C4-2B (cell line): ENCODE data around the gene ANKRD6.

Experiments
- H3K27ac ChIP-seq: fragments of 450-650 bp; 2 replicates; pipeline ENCODE4 v1.5.1; 2017
- CTCF ChIP-seq: fragments of 450-650 bp; conservative IDR thresholded peaks from 2 replicates; pipeline ENCODE4 v1.5.1; 2017; ENCODE audit warnings: mild to moderate bottlenecking
- ZFX ChIP-seq: fragments of 450-650 bp; IDR thresholded peaks from 2 replicates; pipeline ENCODE4 v1.6.1; 2017

The ANKRD6 gene

DNA sequence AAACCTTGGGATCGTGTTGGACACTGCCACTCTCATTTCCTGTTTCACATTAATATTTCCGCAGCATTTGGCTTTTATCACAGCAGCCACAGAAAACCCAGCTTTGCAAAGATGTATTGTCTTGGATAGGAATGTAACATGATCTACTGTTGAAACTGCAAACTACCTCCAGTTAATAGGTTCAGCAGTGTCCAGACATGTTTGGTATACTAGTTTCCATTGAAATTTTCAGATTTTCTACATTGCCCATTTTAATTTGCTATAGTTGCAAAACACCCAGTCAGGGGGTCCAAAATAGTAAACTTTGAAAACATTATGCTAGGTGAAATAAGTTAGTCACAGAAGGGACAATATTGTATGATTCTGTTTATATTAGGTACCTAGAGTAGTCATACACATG is 3.3 kb downstream of the ANKRD6 start:
- no peak for TF ChIP-seq CTCF
- TF ChIP-seq ZFX = no peak
- no peak overlapping the region for H3K27ac ChIP-seq

GRCh38 chr6:89438248-89438647 is 5.3 kb downstream of the ANKRD6 start:
- TF ChIP-seq ZFX = no peak
- no peak for TF ChIP-seq CTCF
- no peak overlapping the region for H3K27ac ChIP-seq

- H3K27ac ChIP-seq = no peak overlapping the region
- TF ChIP-seq CTCF (no peak), ZFX (no peak)
Observed at GRCh38 chr6:89439014-89439413, 6.1 kb downstream of the ANKRD6 start.

DNA sequence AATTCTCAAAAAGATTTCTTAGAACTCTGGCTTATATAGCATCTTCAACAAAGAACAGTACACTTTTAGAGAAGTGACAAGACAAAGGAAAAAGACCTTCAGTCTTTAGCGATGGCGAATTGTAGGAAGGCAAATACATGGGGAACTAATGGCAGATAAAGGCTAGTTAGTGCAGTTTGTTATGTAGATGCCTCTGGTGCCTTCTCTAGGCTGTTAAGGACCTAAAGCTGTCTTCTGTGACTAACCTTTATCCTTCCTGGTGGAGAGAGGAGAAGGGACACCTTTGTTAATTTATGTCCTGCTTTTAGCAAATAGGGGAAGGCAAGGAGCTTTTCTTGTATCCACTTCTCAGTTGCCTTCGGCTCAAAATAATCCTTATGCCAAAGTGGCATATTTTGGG is 7.2 kb downstream of the ANKRD6 start:
- H3K27ac ChIP-seq = no peak overlapping the region
- TF ChIP-seq ZFX (no peak), CTCF (no peak)

DNA sequence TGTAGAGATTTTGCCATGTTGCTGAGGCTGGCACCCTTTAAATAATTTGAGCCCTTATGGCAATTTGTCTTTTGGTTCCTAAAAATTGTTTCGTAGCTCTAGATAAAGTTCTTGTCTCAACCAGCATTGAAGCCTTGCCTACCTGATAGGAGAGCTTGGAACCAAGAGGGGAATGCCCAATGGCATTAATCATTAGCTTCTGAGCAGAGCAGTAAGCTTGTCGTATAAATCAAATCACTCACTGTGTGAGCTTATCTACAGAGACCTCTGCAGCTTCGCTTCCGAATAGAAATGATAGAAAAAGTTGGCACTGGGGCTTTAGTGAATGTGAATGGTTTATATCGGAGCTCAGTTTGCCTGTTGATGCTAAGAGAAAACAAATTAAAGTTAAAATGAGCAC is 10.7 kb downstream of the ANKRD6 start:
- no peak for TF ChIP-seq ZFX
- TF ChIP-seq CTCF = no peak
- no peak overlapping the region for H3K27ac ChIP-seq

DNA sequence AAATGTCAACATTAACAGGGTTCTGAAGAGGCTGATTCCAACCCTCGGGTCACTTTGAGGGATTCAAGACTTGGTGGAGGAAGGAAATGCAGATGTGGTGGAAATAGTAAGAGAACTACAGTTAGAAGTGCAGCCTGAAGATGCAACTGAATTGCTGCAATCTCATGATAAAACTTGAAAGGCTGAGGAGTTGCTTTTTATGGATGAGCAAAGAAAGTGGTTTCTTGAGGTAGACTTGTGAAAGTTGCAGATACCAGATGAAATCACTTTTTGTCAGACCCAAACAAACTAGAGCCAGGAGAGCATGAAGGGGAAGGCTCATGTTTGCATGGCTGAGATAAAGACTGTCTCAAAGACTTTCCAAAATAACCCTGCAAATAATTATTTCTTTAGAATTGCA is 16.2 kb downstream of the ANKRD6 start:
- TF ChIP-seq CTCF (no peak), ZFX (no peak)
- no peak overlapping the region for H3K27ac ChIP-seq

GRCh38 chr6:89452281-89452680 is 19.3 kb downstream of the ANKRD6 start:
- no peak overlapping the region for H3K27ac ChIP-seq
- TF ChIP-seq ZFX = no peak
- no peak for TF ChIP-seq CTCF
